Diencephalon (tissue), 1 donor: ENCODE measurements around the gene TRIM62. TPM values are rescaled to one million over a fixed set of nuclear protein-coding genes. Genes with fewer than 3 reads are reported as not detected.

ENCODE experiments used
- total RNA-seq: library from RNA; depleted of rRNA; stranded (reverse); fragments of >200 nt; gene quantifications from one replicate; pipeline ENCODE4 v1.2.3, GENCODE V29; 2014

The TRIM62 gene
- 4.6 TPM for total RNA-seq

GRCh38 chr1:33181921-33182341 lies at the start of gene TRIM62:
TRIM62 (minus strand) TSS chr1:33182043; CDS start chr1:33181432, 611 bp downstream.

Other genes starting within 250 kb of the TRIM62 start
- gene RNF19B, start 217.2 kb downstream of the TRIM62 start, total RNA-seq = 41.3 TPM
- gene AK2, start 145.2 kb downstream of the TRIM62 start, total RNA-seq = 46.8 TPM
- gene AZIN2, start 100.9 kb downstream of the TRIM62 start, total RNA-seq = 14.1 TPM
- gene ZNF362, start 74.4 kb upstream of the TRIM62 start, total RNA-seq = 17.5 TPM
- not detected for gene A3GALT2, start 139.1 kb upstream of the TRIM62 start, total RNA-seq
- 38.5 TPM for gene PHC2, start 249.1 kb upstream of the TRIM62 start, total RNA-seq